ENCODE data around the gene PLEKHM2. TPM values are rescaled to one million over a fixed set of nuclear protein-coding genes. Genes with fewer than 3 reads are reported as not detected.
"Not testable (repeated sequence)": the region's sequence is repeated elsewhere in the genome, so short reads cannot be mapped to it uniquely, and the experiment has no call there.

Gene PLEKHM2
- total RNA-seq, 1 experiment from 2014 or later, result 49.7 TPM

DNA sequence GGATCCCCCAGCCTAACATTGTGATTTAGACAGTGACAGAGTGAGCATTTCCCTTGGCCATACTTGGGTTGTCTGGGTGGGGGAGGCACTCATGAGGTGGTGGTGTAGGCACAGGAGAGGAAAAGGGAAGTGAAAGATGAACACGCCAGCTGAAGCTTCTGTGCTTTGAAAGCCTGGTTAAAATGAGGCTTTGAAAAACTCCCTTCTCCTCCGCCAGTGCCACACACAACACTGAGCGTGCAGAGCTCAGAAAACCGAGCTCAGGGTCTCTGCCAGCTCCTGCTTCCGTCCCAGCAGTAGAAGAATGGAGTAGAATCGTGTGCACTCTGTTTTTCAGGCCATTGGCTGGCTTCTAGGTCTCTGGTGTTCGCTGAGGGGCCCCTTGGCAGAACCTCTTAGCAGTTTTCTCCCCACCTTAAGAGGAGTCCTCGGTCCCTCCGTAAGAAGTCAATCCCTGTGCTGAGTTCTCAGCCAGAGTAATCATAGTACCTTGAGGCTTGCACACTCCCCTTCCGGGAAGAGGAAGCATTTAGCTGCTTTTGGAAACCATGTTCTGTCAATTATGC, 12.9 kb downstream of the PLEKHM2 start:
- ATAC-seq (no peak), DNase-seq (ENCODE audit: low spot score) (no peak)
- Mint-ChIP-seq H3K9me3 (no peaks in the 10 kb centered on the region), H3K36me3 (0 out of 2 replicates have a peak, but pooled peaks cover 3% of the 10 kb centered on the region), H3K4me1 (no peaks in the 10 kb centered on the region), H3K27me3 (ENCODE audit: low read depth) (no peaks in the 10 kb centered on the region), H3K4me3 (no peak overlapping the region), H3K27ac (no peak overlapping the region)
- ChIA-PET POLR2A (no interaction called here), CTCF (interaction anchor here (1.0 kb wide), 1 partner anchor 11 kb away, joined by 3 read pairs; no protein-coding TSS in a partner anchor)
- TF ChIP-seq TCF7 (CRISPR knock-in tag; IDR thresholded peaks at IDR 0.05; ENCODE audit: low read depth) (no peak), FOXJ3 (CRISPR knock-in tag; IDR thresholded peaks at IDR 0.05; ENCODE audit: borderline replicate concordance) (no peak)

GRCh38 chr1:15698201-15698600, 14.1 kb downstream of the PLEKHM2 start:
- no peak for TF ChIP-seq ZNF263 (CRISPR knock-in tag; IDR thresholded peaks at IDR 0.05; ENCODE audit: low read depth)
- TF ChIP-seq, protein P1, sequence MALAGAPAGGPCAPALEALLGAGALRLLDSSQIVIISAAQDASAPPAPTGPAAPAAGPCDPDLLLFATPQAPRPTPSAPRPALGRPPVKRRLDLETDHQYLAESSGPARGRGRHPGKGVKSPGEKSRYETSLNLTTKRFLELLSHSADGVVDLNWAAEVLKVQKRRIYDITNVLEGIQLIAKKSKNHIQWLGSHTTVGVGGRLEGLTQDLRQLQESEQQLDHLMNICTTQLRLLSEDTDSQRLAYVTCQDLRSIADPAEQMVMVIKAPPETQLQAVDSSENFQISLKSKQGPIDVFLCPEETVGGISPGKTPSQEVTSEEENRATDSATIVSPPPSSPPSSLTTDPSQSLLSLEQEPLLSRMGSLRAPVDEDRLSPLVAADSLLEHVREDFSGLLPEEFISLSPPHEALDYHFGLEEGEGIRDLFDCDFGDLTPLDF (CRISPR knock-in tag; IDR thresholded peaks at IDR 0.05), result no peak
- TF ChIP-seq OVOL2 (CRISPR knock-in tag; IDR thresholded peaks at IDR 0.05; ENCODE audit: borderline replicate concordance), result no peak
- no peak for TF ChIP-seq KAT7 (CRISPR knock-in tag; IDR thresholded peaks at IDR 0.05; ENCODE audit: borderline replicate concordance)
- TF ChIP-seq PRRX2 (CRISPR knock-in tag; IDR thresholded peaks at IDR 0.05), result no peak
- TF ChIP-seq, protein P2, sequence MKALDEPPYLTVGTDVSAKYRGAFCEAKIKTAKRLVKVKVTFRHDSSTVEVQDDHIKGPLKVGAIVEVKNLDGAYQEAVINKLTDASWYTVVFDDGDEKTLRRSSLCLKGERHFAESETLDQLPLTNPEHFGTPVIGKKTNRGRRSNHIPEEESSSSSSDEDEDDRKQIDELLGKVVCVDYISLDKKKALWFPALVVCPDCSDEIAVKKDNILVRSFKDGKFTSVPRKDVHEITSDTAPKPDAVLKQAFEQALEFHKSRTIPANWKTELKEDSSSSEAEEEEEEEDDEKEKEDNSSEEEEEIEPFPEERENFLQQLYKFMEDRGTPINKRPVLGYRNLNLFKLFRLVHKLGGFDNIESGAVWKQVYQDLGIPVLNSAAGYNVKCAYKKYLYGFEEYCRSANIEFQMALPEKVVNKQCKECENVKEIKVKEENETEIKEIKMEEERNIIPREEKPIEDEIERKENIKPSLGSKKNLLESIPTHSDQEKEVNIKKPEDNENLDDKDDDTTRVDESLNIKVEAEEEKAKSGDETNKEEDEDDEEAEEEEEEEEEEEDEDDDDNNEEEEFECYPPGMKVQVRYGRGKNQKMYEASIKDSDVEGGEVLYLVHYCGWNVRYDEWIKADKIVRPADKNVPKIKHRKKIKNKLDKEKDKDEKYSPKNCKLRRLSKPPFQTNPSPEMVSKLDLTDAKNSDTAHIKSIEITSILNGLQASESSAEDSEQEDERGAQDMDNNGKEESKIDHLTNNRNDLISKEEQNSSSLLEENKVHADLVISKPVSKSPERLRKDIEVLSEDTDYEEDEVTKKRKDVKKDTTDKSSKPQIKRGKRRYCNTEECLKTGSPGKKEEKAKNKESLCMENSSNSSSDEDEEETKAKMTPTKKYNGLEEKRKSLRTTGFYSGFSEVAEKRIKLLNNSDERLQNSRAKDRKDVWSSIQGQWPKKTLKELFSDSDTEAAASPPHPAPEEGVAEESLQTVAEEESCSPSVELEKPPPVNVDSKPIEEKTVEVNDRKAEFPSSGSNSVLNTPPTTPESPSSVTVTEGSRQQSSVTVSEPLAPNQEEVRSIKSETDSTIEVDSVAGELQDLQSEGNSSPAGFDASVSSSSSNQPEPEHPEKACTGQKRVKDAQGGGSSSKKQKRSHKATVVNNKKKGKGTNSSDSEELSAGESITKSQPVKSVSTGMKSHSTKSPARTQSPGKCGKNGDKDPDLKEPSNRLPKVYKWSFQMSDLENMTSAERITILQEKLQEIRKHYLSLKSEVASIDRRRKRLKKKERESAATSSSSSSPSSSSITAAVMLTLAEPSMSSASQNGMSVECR (CRISPR knock-in tag; IDR thresholded peaks at IDR 0.05; ENCODE audit: borderline replicate concordance), result no peak
- TF ChIP-seq HMGA2 (CRISPR knock-in tag; IDR thresholded peaks at IDR 0.05), result no peak
- no peak for TF ChIP-seq ZNF219 (CRISPR knock-in tag; IDR thresholded peaks at IDR 0.05; ENCODE audit: borderline replicate concordance)
- no peak for TF ChIP-seq EMX1 (CRISPR knock-in tag; IDR thresholded peaks at IDR 0.05)
- no peak for TF ChIP-seq JUN (CRISPR knock-in tag; IDR thresholded peaks at IDR 0.05)
- no peak for TF ChIP-seq AR (CRISPR knock-in tag; IDR thresholded peaks at IDR 0.05)
- no peak for TF ChIP-seq TEAD4 (CRISPR knock-in tag; IDR thresholded peaks at IDR 0.05)
- TF ChIP-seq NR2C2 (CRISPR knock-in tag; IDR thresholded peaks at IDR 0.05), result no peak
- CTCF ChIA-PET, result no interaction called here
- POLR2A ChIA-PET, result no interaction called here
- H3K4me1 Mint-ChIP-seq, result peaks cover under 1% of the 10 kb centered on the region; the same call in 1 of the 2 replicates
- ATAC-seq, result no peak
- H3K27ac Mint-ChIP-seq, result no peak overlapping the region
- H3K4me3 Mint-ChIP-seq, result no peak overlapping the region
- no peak for DNase-seq (ENCODE audit: low spot score)
- no peaks in the 10 kb centered on the region for H3K27me3 Mint-ChIP-seq (ENCODE audit: low read depth)
- H3K36me3 Mint-ChIP-seq, result 0 out of 2 replicates have a peak, but pooled peaks cover 3% of the 10 kb centered on the region
- no peaks in the 10 kb centered on the region for H3K9me3 Mint-ChIP-seq

- H3K4me1 Mint-ChIP-seq; DNase-seq (ENCODE audit: low spot score); H3K36me3 Mint-ChIP-seq; H3K27me3 Mint-ChIP-seq (ENCODE audit: low read depth); H3K9me3 Mint-ChIP-seq; H3K27ac Mint-ChIP-seq; H3K4me3 Mint-ChIP-seq; CTCF ChIA-PET; ATAC-seq: not testable (repeated sequence)
- POLR2A ChIA-PET, result interaction anchor here (0.6 kb wide), 1 partner anchor 137 kb away, joined by 4 read pairs; no protein-coding TSS in a partner anchor
Observed at GRCh38 chr1:15699321-15699720, 15.2 kb downstream of the PLEKHM2 start.

All from WTC11 (cell line).